Cortex of kidney (tissue), 1 donor: ENCODE results near the gene INO80.

Experiments
- DNase-seq: peaks from one replicate; lab custom pipeline; 2025; lab: John Stamatoyannopoulos, UW

Gene INO80

DNA sequence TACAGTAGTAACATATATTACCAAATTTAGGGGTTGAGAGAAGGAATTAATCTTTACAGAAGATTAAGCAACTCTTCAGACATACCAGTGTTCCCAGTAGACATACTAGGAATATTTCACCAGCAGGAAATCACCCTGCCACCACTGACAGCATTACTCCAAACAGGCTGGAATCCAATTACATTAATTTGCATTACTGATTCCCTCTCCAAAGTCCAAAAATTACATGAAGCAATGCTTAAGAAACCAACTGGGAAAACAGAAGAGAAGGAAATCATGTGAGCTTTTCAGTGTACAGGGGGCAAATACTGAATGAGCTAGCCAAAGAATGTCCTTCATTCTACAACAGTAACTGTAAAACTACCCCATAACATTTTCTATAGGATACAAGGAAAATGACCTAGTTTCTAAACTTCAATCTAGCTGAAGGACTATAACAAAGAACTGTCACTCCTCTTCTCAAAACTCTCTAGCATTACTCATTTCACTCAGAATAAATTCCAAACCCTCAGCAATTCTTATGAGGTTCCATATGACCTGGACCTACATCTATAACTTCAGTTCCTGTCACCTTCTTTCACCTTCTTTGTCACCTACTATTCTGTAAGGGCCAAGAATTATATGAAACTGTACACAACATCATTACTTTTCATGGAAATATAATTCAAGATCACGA is 72.7 kb downstream of the INO80 start:
- DNase-seq = no peak

- DNase-seq = no peak
These were observed 73.2 kb downstream of the INO80 start for GRCh38 chr15:41042851-41043250.

DNA sequence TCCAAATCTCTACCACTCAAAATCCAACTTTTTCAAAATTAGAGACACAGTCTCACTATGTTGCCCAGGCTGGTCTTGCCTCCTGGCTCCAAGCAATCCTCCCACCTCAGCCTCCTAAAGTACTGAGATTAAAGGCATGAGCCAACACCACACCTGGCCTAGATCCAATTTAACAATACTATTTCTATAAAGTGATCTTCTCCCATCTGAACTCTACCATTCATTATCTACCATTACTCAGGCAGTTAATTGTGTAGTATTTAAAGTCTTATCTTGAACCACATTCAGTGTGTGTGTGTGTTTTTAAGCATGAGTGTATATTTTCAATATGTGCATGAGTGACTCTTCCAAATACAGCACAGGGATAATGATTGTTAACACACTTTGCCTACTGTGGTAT is 77.0 kb downstream of the INO80 start:
- DNase-seq = no peak

DNA sequence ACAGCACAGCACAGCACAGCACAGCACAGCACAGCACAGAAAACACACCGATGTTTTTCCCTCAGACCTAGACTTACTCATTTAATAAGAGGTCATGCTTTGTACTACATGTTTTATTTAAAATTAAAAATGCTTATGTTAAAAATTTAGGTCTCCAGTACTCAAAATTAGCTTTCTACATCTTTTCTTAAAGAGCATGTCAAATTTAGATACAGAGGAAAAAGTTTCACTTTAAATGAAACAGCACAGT is 84.1 kb downstream of the INO80 start:
- no peak for DNase-seq

DNA sequence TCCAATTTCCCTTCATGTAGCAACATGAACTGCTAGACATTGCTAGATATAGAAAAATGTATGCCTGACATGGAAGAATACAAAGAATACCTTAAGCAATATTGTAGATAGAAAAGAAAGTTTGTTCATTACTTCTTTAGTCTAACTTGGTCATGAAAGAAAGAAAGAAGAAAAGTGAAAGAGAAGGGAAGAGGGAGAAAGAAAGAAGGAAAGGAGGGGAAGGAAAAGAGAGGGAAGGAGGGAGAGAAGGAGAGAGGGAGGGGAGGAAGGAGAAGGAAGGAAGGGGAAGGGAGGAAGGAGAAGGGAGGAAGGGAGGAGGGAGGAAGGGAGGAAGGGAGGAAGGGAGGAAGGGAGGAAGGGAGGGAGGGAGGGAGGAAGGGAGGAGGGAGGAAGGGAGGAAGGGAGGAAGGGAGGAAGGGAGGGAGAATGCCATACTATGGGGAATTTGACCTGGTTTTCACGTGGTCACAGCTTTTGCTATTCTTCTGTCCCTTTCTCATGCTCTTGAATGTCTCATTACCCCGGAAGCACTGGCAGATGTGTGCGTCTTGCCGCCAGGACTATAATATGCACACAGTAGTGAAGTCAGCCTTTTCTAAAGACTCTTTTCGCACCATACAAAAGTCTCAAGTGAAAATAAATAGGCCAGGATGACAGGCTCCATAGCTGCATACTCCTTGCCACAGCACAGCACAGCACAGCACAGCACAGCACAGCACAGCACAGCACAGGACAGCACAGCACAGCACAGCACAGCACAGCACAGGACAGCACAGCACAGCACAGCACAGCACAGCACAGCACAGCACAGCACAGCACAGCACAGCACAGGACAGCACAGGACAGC is 84.6 kb downstream of the INO80 start:
- no peak for DNase-seq

DNA sequence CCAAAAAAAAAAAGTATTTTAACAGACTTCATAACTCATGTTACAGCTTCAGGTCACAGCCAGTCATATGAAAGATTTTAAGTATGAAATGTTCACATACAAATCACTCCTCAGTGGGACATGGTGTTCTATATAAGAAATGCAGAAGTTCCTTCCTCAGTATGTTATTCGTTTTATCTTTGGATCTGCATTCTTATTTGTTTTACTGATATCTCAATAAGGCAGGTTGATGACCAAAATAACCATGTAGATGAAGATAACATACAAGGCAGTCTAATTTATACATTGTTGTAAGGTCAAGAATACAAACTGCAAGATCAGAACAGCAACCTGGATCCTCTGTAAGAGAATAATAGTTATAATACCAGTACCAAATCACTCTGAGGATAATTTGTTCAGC is 87.2 kb downstream of the INO80 start:
- no peak for DNase-seq

DNA sequence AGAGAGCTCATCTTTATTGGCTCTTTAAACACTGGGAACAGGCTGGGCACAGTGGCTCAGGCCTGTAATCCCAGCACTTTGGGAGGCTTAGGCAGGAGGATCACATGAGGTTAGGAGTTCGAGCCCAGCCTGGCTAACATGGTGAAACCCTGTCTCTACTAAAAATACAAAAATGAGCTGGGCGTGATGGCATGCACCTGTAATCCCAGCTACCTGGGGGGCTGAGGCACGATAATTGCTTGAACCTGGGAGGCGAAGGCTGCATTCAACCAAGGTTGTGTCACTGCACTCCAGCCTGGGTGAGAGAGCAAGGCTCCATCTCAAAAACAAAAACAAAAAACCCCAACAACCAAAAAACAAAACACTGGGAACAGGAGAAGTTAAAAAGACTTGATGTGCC is 90.7 kb downstream of the INO80 start:
- DNase-seq = no peak

DNA sequence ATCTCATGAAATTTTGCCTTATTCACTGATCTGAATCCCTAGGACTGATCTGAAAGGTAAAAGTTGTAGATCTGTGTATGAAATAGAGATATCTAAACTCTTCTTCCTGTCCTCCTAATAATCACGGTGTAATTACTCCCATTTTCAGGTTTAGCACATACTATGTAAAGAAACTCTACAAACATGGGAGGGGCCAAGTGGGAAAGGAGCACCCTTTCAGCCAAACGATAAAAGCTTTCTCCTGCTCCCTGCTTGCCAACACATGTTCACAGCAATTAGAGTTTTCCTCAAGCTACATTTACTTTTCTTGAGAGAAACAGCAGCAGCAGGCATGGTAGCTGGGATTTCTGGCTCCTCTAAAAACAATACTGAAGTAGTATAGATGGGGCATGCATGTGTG is 91.2 kb downstream of the INO80 start:
- DNase-seq = no peak

GRCh38 chr15:41024131-41024530 is 91.9 kb downstream of the INO80 start:
- DNase-seq = no peak

GRCh38 chr15:41022487-41023090 is 93.5 kb downstream of the INO80 start:
- no peak for DNase-seq

GRCh38 chr15:41020829-41021228 is 95.3 kb downstream of the INO80 start:
- DNase-seq = no peak

- DNase-seq = no peak
These were observed 95.8 kb downstream of the INO80 start for GRCh38 chr15:41020311-41020710.

GRCh38 chr15:41019174-41019573 is 96.9 kb downstream of the INO80 start:
- no peak for DNase-seq

GRCh38 chr15:41018534-41018933 is 97.5 kb downstream of the INO80 start:
- DNase-seq = no peak

- no peak for DNase-seq
These were observed 98.9 kb downstream of the INO80 start for GRCh38 chr15:41017066-41017735.

DNA sequence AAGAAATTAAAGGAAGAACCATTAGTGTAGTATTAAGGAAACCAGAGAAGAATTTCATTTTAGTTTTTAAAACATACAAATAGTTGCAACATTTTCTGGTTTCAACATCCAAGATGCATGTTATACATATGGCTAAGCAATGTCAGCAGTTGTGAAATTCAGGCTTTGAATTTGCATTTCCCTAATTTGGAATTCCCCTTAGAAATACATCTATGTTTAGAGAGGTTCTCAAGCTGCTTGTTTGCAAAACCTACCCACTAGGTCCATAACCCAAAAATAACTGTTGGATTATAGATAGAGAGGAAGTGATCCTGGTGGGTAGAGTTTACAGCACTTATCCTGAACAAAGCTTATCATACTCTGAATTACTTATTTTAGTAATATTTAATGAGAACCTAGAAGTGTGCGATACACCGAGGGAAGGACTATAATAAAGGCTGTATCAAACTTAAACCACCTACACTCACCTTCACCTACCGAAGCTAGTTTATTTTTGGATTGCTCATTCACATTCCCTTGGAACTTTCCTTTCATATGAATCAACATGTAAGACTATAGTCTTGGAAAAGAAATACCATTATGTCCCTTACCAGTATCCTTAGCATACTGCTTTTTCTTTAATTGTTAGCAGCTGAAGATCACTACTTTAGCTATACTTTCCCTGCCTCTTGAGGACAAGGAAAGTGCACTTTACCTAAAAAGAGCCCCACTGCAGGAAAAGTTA is 102.2 kb downstream of the INO80 start:
- no peak for DNase-seq

- DNase-seq = no peak
These were observed 104.8 kb downstream of the INO80 start for GRCh38 chr15:41011055-41011815.

DNA sequence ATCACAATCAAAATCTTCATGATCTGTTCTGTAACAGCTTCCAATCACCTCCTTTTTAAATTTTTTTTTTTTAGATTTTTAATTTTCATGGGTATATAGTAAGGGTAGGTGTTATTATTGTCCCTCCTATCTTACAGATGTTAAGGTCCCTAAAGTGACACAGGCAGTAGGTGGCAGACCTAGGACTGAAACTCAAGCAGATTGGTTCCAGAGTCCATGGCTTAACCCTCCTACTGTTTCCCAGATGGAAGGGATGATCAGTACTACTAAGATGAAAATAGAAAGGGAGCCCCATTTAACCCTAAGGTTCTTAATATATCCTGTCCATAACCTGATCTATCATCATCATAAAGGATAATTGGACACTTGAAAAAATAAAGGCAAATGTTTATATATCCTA is 105.7 kb downstream of the INO80 start:
- no peak for DNase-seq

DNA sequence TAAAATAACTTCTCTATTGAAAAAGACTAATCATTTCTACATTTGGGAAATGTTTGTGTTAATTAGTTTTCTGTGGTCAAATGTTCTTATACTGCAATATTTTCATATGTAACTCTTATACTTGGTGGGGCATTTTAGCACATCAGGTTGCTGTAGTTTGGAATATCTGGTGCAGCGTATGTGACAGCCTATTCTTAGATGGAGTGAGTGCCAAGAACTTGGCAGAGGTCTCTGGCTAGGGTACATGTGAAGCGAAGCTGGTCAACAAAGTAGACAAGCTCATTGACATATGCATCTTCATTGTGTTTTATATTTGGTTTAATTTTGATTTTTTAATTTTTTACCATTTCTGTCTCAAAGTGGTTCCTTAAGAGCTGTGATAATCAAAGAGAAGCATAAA is 109.6 kb downstream of the INO80 start:
- no peak for DNase-seq

DNA sequence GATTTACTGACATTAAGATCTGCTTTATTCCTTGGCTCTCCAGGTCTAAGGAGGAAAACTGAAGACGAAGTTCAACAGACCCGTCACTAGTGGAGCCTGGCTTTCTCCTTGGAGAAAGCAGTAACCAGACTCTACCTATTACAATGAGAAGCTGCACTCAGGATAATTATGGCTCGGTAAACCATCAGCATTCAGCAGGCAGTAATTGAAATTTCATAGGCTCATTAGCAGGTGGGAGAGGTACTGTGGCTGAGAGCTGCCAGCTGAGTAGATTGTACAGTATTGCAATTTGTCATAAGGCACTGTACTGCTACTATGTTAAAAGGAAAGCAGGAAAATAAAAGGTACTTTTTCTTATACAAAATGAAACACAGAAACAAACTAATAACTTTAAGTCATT is 111.6 kb downstream of the INO80 start:
- DNase-seq = no peak

- no peak for DNase-seq
These were observed 114.4 kb downstream of the INO80 start for GRCh38 chr15:41001524-41002214.
